Activated T-cell treated with anti-CD3 and anti-CD28 coated beads for 1 hour (primary cell): ENCODE measurements around the gene ZNF346.
"Not testable (repeated sequence)": the region's sequence is repeated elsewhere in the genome, so short reads cannot be mapped to it uniquely, and the experiment has no call there.

Experiments
- DNase-seq: peaks from one replicate; pipeline ENCODE4 v3.0.0-alpha.2; 2020; ENCODE audit warnings: low read depth

ZNF346 gene

GRCh38 chr5:177010153-177010552, 12.3 kb upstream of the ZNF346 start:
- DNase-seq: no peak

GRCh38 chr5:177015156-177015555, 7.3 kb upstream of the ZNF346 start:
- no peak for DNase-seq

- DNase-seq: no peak
Observed at GRCh38 chr5:177018341-177018740, 4.2 kb upstream of the ZNF346 start.

GRCh38 chr5:177020033-177020432, 2.5 kb upstream of the ZNF346 start:
- no peak for DNase-seq

- DNase-seq: no peak
Observed at GRCh38 chr5:177023303-177023664, 788 bp downstream of the ZNF346 start.

GRCh38 chr5:177024559-177024958, 2.1 kb downstream of the ZNF346 start:
- DNase-seq: no peak

GRCh38 chr5:177025101-177025601, 2.7 kb downstream of the ZNF346 start:
- DNase-seq: no peak

- no peak for DNase-seq
Observed at GRCh38 chr5:177027665-177028064, 5.2 kb downstream of the ZNF346 start.

- DNase-seq: no peak
Observed at GRCh38 chr5:177029498-177029897, 7.0 kb downstream of the ZNF346 start.

GRCh38 chr5:177035976-177036375, 13.5 kb downstream of the ZNF346 start:
- DNase-seq: no peak

GRCh38 chr5:177036443-177036842, 13.9 kb downstream of the ZNF346 start:
- no peak for DNase-seq

GRCh38 chr5:177036921-177037320, 14.4 kb downstream of the ZNF346 start:
- DNase-seq: no peak

- no peak for DNase-seq
Observed at GRCh38 chr5:177040814-177041420, 18.4 kb downstream of the ZNF346 start.

- DNase-seq: no peak
Observed at GRCh38 chr5:177041936-177042335, 19.4 kb downstream of the ZNF346 start.

- no peak for DNase-seq
Observed at GRCh38 chr5:177043114-177043513, 20.6 kb downstream of the ZNF346 start.

GRCh38 chr5:177043958-177044357, 21.5 kb downstream of the ZNF346 start:
- DNase-seq: no peak

GRCh38 chr5:177044641-177045040, 22.1 kb downstream of the ZNF346 start:
- no peak for DNase-seq

- DNase-seq: no peak
Observed at GRCh38 chr5:177045631-177046030, 23.1 kb downstream of the ZNF346 start.

- DNase-seq: not testable (repeated sequence)
Observed at GRCh38 chr5:177048531-177048930, 26.0 kb downstream of the ZNF346 start.

- no peak for DNase-seq
Observed at GRCh38 chr5:177049285-177049684, 26.8 kb downstream of the ZNF346 start.

GRCh38 chr5:177064500-177065277, 42.2 kb downstream of the ZNF346 start:
- no peak for DNase-seq

GRCh38 chr5:177065491-177065890, 43.0 kb downstream of the ZNF346 start:
- DNase-seq: no peak

- DNase-seq: no peak
Observed at GRCh38 chr5:177066224-177066623, 43.7 kb downstream of the ZNF346 start.

- no peak for DNase-seq
Observed at GRCh38 chr5:177067503-177067902, 45.0 kb downstream of the ZNF346 start.
